Spleen (tissue), 11 donors: ENCODE results near the gene PERM1. TPM values are rescaled to one million over a fixed set of nuclear protein-coding genes. Genes with fewer than 3 reads are reported as not detected.
A peak's percentile ranks its signal among the peaks of the same experiment; 100 is the strongest.

ENCODE experiments used
- DNase-seq: peaks from one replicate; pipeline ENCODE4 v3.0.0-alpha.2; 2020
- H3K27ac ChIP-seq, 8 donors: fragments of 200-600 bp; sonication (generic) in 7 of 8; 1 replicate in 4 of 8; 2 replicates in 4 of 8; pipeline versions ENCODE4 v1.5.0 to v1.8.0; 2016 to 2021; ENCODE audit warnings: inconsistent platforms in 4 of 8, mild to moderate bottlenecking in 4 of 8, moderate library complexity in 1 of 8
- H3K27me3 ChIP-seq, 7 donors: fragments of 200-600 bp; sonication (generic) in 6 of 7; replicated peaks in 1 of 7; 1 replicate in 4 of 7; 2 replicates in 3 of 7; pipeline versions ENCODE4 v1.5.0 to v1.8.0; 2016 to 2021; ENCODE audit warnings: inconsistent platforms in 3 of 7, mild to moderate bottlenecking in 1 of 7
- H3K36me3 ChIP-seq, 6 donors: fragments of 200-600 bp; sonication (generic) in 5 of 6; 1 replicate in 4 of 6; 2 replicates in 2 of 6; pipeline versions ENCODE4 v1.5.0 to v1.8.0; 2016 to 2021; ENCODE audit warnings: inconsistent platforms in 2 of 6
- H3K4me1 ChIP-seq, 6 donors: fragments of 200-600 bp; sonication (generic) in 5 of 6; 1 replicate in 3 of 6; 2 replicates in 3 of 6; pipeline versions ENCODE4 v1.5.0 to v1.8.0; 2016 to 2021; ENCODE audit warnings: inconsistent platforms in 3 of 6
- H3K4me3 ChIP-seq, 8 donors: fragments of 200-600 bp; sonication (generic) in 7 of 8; 1 replicate in 4 of 8; 2 replicates in 4 of 8; pipeline versions ENCODE4 v1.5.0 to v1.8.0; 2016 to 2021; ENCODE audit warnings: inconsistent platforms in 4 of 8, mild to moderate bottlenecking in 4 of 8, moderate library complexity in 2 of 8
- H3K9me3 ChIP-seq, 8 donors: fragments of 200-600 bp; sonication (generic) in 7 of 8; 1 replicate in 4 of 8; 2 replicates in 4 of 8; pipeline versions ENCODE4 v1.5.0 to v1.8.0; 2016 to 2021; ENCODE audit warnings: inconsistent platforms in 4 of 8
- POLR2A ChIP-seq, 3 donors: fragments of 450-650 bp; IDR thresholded peaks; one replicate each; pipeline ENCODE4 v1.5.1; 2017; ENCODE audit warnings: antibody characterized with exemption in 3 of 3, mild to moderate bottlenecking in 1 of 3
- POLR2AphosphoS5 ChIP-seq, 3 donors: sonication (generic); formaldehyde crosslinking; IDR thresholded peaks; one replicate each; pipeline ENCODE4 v1.5.1; 2017; ENCODE audit warnings: antibody characterized with exemption in 3 of 3
- WGBS, 5 donors: extraction: QIAGEN DNeasy Blood & Tissue Kit in 3 of 5; methylation state at CpG; one replicate each; pipeline versions ENCODE4 v1.1.5 to v1.1.7; 2013 to 2018; 5-methylcytosine and 5-hydroxymethylcytosine counted together
- intact Hi-C: fragments of 100-400 bp; cut with DNase I; formaldehyde crosslinking; loops from one replicate; pipeline ENCODE4 v1.15.0; 2023; ENCODE audit warnings: low total_unique reads
- polyA plus RNA-seq, 3 donors: library from polyadenylated mRNA; stranded (reverse); fragments of 200-250 nt; gene quantifications; one replicate each; pipeline ENCODE4 v1.2.1, GENCODE V29; 2013
- total RNA-seq, 7 donors: library from RNA; depleted of rRNA in 3 of 7; stranded (reverse); fragments of >200 nt in 3 of 7; fragmentation: NEBNext Ultra II Directional in 4 of 7; extraction: Animal tissue kit (Norgen Biotek cat#: 25700) in 4 of 7; gene quantifications; one replicate each; pipeline versions ENCODE4 v1.1.0 to v1.2.1, GENCODE V29; 2016 to 2021
- TF ChIP-seq, protein P1 (sequence below), 11 experiments: fragments of 200-600 bp in 7 of 11; fragments of 450-650 bp in 4 of 11; sonication (generic) in 4 of 11; IDR thresholded peaks in 8 of 11; conservative IDR thresholded peaks in 3 of 11; 1 replicate in 7 of 11; 2 replicates in 4 of 11; pipeline versions ENCODE4 v1.4.0 to v1.8.0; 2016 to 2021; ENCODE audit warnings: antibody characterized with exemption in 11 of 11, inconsistent platforms in 4 of 11, mild to moderate bottlenecking in 1 of 11
- donor health status: healthy with polysubstance abuse.
- donor health status: DM: no; HTN: no; CAD: no; lungs with moderate emphysema.
- donor health status: DM: no; HTN: no; CAD: no.
- donor health status: Bipolar disorder and iron deficiency.
- donor health status: healthy.
- donor health status: DM: no; HTN: no; CAD: no.
- donor health status: DM: yes; HTN: yes; CAD: no.

The PERM1 gene
- total and polyA plus RNA-seq, 10 donors: 0.20 to 0.85 (median 0.50) TPM; not detected in 4

DNA sequence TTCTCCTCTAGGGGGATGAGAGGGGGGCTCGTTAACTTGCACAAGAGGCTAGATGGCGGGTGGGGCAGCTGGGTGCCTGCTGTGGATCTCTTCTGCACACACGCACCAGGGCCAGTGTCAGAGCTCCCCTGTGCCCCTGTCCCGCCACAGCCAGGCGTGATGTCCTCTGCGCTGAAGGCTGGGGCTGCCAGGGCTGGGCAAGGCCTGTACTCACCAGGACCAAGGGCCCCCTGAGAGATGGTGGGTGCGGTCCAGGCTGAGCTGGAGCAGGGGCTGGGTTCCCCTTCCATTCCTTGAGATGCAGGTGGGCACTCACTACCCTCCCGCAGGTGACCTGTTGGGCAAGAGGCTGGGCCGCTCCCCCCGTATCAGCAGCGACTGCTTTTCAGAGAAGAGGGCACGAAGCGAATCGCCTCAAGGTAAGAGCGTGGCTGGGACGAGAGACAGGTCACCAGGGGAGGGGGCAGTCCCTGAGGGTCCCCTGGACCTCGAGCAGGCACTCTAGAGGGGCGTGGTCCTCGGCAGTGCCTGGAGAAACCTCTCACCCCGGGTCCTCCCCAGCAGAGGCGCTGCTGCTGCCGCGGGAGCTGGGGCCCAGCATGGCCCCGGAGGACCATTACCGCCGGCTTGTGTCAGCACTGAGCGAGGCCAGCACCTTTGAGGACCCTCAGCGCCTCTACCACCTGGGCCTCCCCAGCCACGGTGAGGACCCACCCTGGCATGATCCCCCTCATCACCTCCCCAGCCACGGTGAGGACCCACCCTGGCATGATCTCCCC is 43.0 kb downstream of the PERM1 start:
- TF ChIP-seq POLR2AphosphoS5 (IDR thresholded peaks at IDR 0.05) (no peak), POLR2A (IDR thresholded peaks at IDR 0.05) (no peak)
- TF ChIP-seq, protein P1, sequence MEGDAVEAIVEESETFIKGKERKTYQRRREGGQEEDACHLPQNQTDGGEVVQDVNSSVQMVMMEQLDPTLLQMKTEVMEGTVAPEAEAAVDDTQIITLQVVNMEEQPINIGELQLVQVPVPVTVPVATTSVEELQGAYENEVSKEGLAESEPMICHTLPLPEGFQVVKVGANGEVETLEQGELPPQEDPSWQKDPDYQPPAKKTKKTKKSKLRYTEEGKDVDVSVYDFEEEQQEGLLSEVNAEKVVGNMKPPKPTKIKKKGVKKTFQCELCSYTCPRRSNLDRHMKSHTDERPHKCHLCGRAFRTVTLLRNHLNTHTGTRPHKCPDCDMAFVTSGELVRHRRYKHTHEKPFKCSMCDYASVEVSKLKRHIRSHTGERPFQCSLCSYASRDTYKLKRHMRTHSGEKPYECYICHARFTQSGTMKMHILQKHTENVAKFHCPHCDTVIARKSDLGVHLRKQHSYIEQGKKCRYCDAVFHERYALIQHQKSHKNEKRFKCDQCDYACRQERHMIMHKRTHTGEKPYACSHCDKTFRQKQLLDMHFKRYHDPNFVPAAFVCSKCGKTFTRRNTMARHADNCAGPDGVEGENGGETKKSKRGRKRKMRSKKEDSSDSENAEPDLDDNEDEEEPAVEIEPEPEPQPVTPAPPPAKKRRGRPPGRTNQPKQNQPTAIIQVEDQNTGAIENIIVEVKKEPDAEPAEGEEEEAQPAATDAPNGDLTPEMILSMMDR (IDR thresholded peaks at IDR 0.05 in 8 of 11, conservative IDR thresholded peaks at IDR 0.05 in 3 of 11): no peak
- Histone ChIP-seq H3K9me3 (no peaks in the 10 kb centered on the region), H3K4me1 (peaks cover 21 to 77% (median 52%) of the 10 kb centered on the region in 6 donors), H3K4me3 (no peak overlapping the region), H3K27ac (peak overlapping the region in 2 of 8 donors; percentile 77 to 85), H3K36me3 (peaks cover 0 to 4% (median 1%) of the 10 kb centered on the region in 6 donors), H3K27me3 (peaks cover 11 to 93% (median 81%) of the 10 kb centered on the region in 7 donors)
- DNase-seq: no peak
- intact Hi-C loops: no loop called here
- WGBS, 5 donors: 68 to 85% (median 77%) methylated on average over 25 to 30 of the region's 30 CpGs

DNA sequence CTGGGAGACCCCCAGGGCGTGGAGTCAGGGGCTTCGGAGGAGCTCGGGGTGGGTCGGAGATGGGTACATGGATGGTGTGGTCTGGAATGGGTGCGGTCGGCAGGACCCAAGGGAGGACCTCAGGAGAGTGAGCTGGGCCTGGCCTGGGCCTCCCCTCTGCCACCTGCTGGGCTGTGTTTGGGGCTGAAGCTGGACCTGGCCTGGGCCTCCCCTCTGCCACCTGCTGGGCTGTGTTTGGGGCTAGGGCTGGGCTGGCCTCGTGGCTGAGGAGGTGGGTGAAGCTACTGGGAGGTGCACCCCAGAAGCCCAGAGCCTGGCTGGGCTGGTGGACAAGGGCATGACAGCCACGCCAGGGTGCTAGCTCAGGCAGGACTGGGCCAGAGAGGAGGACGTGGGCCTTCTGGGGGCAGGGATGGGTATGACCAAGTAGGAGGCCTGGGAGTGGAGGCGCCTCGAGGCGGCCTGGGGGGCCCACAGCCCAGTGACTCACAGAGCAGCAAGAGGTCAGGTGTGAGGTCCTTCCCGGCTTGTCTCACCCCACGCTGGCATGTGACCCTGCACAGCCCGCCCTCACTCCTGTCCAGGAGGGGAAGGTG is 43.7 kb downstream of the PERM1 start:
- DNase-seq: no peak
- WGBS, 5 donors: 73 to 78% (median 76%) methylated on average over 8 to 15 of the region's 15 CpGs
- Histone ChIP-seq H3K27me3 (peaks cover 11 to 92% (median 81%) of the 10 kb centered on the region in 7 donors), H3K27ac (peak overlapping the region in 1 of 8 donors; percentile 85), H3K36me3 (no peaks in the 10 kb centered on the region), H3K4me1 (peaks cover 21 to 70% (median 53%) of the 10 kb centered on the region in 6 donors), H3K4me3 (no peak overlapping the region), H3K9me3 (no peaks in the 10 kb centered on the region)
- TF ChIP-seq, protein P1 (IDR thresholded peaks at IDR 0.05 in 8 of 11, conservative IDR thresholded peaks at IDR 0.05 in 3 of 11): peak in 5 of 11 experiments; percentile 14 to 30 (median 20)
- TF ChIP-seq POLR2AphosphoS5 (IDR thresholded peaks at IDR 0.05) (peak in 1 of 3 donors; percentile 11), POLR2A (IDR thresholded peaks at IDR 0.05) (no peak)
- intact Hi-C loops: no loop called here

DNA sequence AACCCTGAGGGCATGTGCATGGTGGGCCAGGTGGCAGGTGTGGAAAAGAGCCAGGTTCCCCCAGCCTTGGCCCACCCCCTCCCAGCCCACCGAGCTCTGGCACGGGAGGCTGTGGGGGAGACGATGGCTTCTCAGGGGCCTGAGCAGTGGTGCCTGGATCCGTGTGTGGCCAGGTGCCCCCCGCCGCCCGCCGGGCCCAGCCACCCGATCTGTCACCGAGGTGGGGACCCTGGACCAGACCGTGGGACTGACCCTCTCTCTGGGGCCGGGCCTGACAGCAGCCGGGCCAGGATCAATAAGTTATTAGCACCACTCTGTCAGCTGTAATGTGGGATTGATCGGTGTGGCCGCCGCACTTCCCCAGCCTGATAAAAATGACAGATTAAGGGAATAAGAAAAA is 44.4 kb downstream of the PERM1 start:
- H3K27ac ChIP-seq: peak overlapping the region in 1 of 8 donors; percentile 85
- H3K4me1 ChIP-seq: peaks cover 21 to 68% (median 48%) of the 10 kb centered on the region in 6 donors
- H3K9me3 ChIP-seq: no peaks in the 10 kb centered on the region
- no peaks in the 10 kb centered on the region for H3K36me3 ChIP-seq
- no peak overlapping the region for H3K4me3 ChIP-seq
- DNase-seq: no peak
- TF ChIP-seq, protein P1 (IDR thresholded peaks at IDR 0.05 in 8 of 11, conservative IDR thresholded peaks at IDR 0.05 in 3 of 11): no peak
- TF ChIP-seq POLR2A (IDR thresholded peaks at IDR 0.05): no peak
- TF ChIP-seq POLR2AphosphoS5 (IDR thresholded peaks at IDR 0.05): no peak
- 87 to 90% (median 88%) methylated on average over 11 to 16 of the region's 16 CpGs for WGBS, 5 donors
- intact Hi-C loops: no loop called here
- peaks cover 9 to 92% (median 74%) of the 10 kb centered on the region in 7 donors for H3K27me3 ChIP-seq
